ENCODE results near the gene PDE4D. TPM values are rescaled to one million over a fixed set of nuclear protein-coding genes. Genes with fewer than 3 reads are reported as not detected.
"Not testable (repeated sequence)": the region's sequence is repeated elsewhere in the genome, so short reads cannot be mapped to it uniquely, and the experiment has no call there.

The PDE4D gene
- total RNA-seq, 1 experiment from 2014 or later, result 6.5 TPM

DNA sequence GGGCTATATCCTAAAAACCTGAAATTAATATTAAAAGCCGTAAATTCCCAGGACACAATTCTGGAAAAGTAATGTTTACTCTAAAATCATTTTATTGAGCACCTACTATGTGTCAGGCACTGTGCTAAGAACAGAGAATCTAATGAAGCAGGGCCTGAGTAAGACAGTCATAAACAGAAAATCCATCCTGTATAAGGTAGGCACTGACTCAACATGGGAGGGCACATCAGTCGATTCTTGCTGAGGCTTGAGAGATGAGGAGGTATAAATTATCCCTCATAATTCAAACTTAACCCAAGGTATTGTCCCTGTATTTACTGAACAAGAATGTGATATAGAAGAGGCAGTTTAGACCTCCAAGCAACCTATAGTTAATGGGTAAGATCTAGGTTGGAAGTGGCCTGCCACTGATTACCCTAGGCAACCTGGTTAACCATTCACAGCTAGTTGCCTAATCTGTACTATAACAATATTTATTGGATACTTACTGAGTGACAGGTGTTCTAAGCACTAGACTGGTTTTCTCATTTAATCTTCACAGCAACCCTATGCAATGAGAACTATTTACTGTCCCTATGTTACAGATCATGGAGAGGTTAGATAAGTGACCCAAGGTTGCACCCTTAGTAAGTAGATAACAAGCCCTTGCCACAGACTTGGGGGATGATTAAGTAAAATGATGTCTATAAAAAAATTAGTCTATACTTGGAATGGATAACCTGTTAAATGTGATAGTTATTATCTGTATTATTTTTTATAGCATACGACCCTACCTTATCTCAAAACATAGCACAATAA is 317.7 kb downstream of the PDE4D start:
- DNase-seq (ENCODE audit: low spot score), result no peak
- H3K4me1 ChIP-seq (ENCODE audit: insufficient read depth, low read length, poor library complexity, severe bottlenecking), result no peaks in the 10 kb centered on the region
- no peak for TF ChIP-seq CTCF (conservative IDR thresholded peaks at IDR 0.05; ENCODE audit: low read depth, low read length)
- no TSS peak for BruUV-seq (replicated peaks)
- H3K9me3 ChIP-seq (ENCODE audit: low read depth, low read length, poor library complexity, severe bottlenecking), result no peaks in the 10 kb centered on the region
- ChIA-PET CTCF (no interaction called here), POLR2A (ENCODE audit: low non-redundant PET) (no interaction called here)
- intact Hi-C loops (cut with micrococcal nuclease; ENCODE audit: unreplicated experiment), result no loop called here
- H3K4me3 ChIP-seq (ENCODE audit: low read depth, low read length, poor library complexity, severe bottlenecking), result no peak overlapping the region
- no peaks in the 10 kb centered on the region for H3K36me3 ChIP-seq (ENCODE audit: insufficient read depth, low read length, poor library complexity, severe bottlenecking)
- peaks cover 4% of the 10 kb centered on the region for H3K27me3 ChIP-seq (replicated peaks; ENCODE audit: insufficient read depth, low read depth, low read length, poor library complexity)
- no peak overlapping the region for H3K27ac ChIP-seq (ENCODE audit: low read depth, low read length, poor library complexity, severe bottlenecking)

- POLR2A ChIA-PET (ENCODE audit: low non-redundant PET); BruUV-seq (replicated peaks); CTCF ChIA-PET; H3K27ac ChIP-seq (ENCODE audit: low read depth, low read length, poor library complexity, severe bottlenecking); H3K4me3 ChIP-seq (ENCODE audit: low read depth, low read length, poor library complexity, severe bottlenecking); DNase-seq (ENCODE audit: low spot score); H3K36me3 ChIP-seq (ENCODE audit: insufficient read depth, low read length, poor library complexity, severe bottlenecking); H3K27me3 ChIP-seq (replicated peaks; ENCODE audit: insufficient read depth, low read depth, low read length, poor library complexity); H3K9me3 ChIP-seq (ENCODE audit: low read depth, low read length, poor library complexity, severe bottlenecking); intact Hi-C loops (cut with micrococcal nuclease; ENCODE audit: unreplicated experiment); H3K4me1 ChIP-seq (ENCODE audit: insufficient read depth, low read length, poor library complexity, severe bottlenecking): not testable (repeated sequence)
These were observed 320.0 kb downstream of the PDE4D start for GRCh38 chr5:59573509-59573908.

DNA sequence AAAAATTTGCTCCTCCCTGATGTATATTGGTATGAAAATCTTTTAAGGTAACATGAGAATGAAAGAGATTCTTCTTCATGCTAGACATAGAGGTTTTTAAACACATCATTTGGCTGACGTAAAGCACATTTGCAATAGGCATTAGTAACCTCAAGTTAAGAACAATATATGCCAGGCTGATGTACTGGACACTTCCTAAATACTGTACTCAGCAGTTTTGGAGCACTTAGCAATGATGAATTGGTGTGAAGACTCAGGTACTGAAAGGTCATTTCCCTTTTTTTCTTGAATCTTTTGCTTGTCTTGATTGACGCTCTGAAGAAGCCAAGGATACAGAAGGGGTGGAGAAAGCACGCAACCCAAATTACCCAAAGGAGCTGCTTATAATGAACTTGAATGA is 322.5 kb downstream of the PDE4D start:
- TF ChIP-seq CTCF (conservative IDR thresholded peaks at IDR 0.05; ENCODE audit: low read depth, low read length) (no peak), EZH2 (IDR thresholded peaks at IDR 0.05; ENCODE audit: borderline replicate concordance, low read depth, low read length, poor library complexity, severe bottlenecking) (no peak)
- CTCF ChIA-PET, result no interaction called here
- no peaks in the 10 kb centered on the region for H3K27me3 ChIP-seq (replicated peaks; ENCODE audit: insufficient read depth, low read depth, low read length, poor library complexity)
- no peak overlapping the region for H3K27ac ChIP-seq (ENCODE audit: low read depth, low read length, poor library complexity, severe bottlenecking)
- no peaks in the 10 kb centered on the region for H3K36me3 ChIP-seq (ENCODE audit: insufficient read depth, low read length, poor library complexity, severe bottlenecking)
- no TSS peak for BruUV-seq (replicated peaks)
- no peaks in the 10 kb centered on the region for H3K4me1 ChIP-seq (ENCODE audit: insufficient read depth, low read length, poor library complexity, severe bottlenecking)
- POLR2A ChIA-PET (ENCODE audit: low non-redundant PET), result no interaction called here
- H3K9me3 ChIP-seq (ENCODE audit: low read depth, low read length, poor library complexity, severe bottlenecking), result no peaks in the 10 kb centered on the region
- DNase-seq (ENCODE audit: low spot score), result no peak
- intact Hi-C loops (cut with micrococcal nuclease; ENCODE audit: unreplicated experiment), result no loop called here
- no peak overlapping the region for H3K4me3 ChIP-seq (ENCODE audit: low read depth, low read length, poor library complexity, severe bottlenecking)
